HepG2 (cell line): Measurements from ENCODE around the gene TMED3.

ENCODE experiments used
- GMEB2 ChIP-seq: IDR thresholded peaks from 2 replicates; pipeline ENCODE4 v1.6.1; 2016; ENCODE audit warnings: missing biosample characterization, missing genetic modification reagents, low read depth
- HMGXB4 ChIP-seq, 2 experiments: sonication (generic) in 1 of 2; formaldehyde crosslinking in 1 of 2; IDR thresholded peaks; 2 replicates each; pipeline versions ENCODE4 v1.4.0 to v1.6.1; 2018 to 2020; ENCODE audit warnings: missing genetic modification reagents in 2 of 2, borderline replicate concordance in 1 of 2, low read depth in 1 of 2, mild to moderate bottlenecking in 1 of 2, missing biosample characterization in 1 of 2
- ZNF276 ChIP-seq: sonication (generic); formaldehyde crosslinking; IDR thresholded peaks from 2 replicates; pipeline ENCODE4 v1.4.0; 2020; ENCODE audit warnings: mild to moderate bottlenecking, low read depth, missing genetic modification reagents

- no peak for TF ChIP-seq ZNF276
- TF ChIP-seq GMEB2, result no peak
- TF ChIP-seq HMGXB4 (CRISPR knock-in tag; IDR thresholded peaks at IDR 0.05; ENCODE audit: borderline replicate concordance in 1 of 2, low read depth in 1 of 2), result no peak
Observed at GRCh38 chr15:79332824-79333510, 22.1 kb downstream of the TMED3 start.
